Endometrium (tissue), 2 donors: ENCODE results near the gene SHISA5.
"Not testable (repeated sequence)": the region's sequence is repeated elsewhere in the genome, so short reads cannot be mapped to it uniquely, and the experiment has no call there.

ENCODE experiments used
- FAIRE-seq: peaks from 2 replicates; lab custom pipeline; 2012; peaks lifted over from hg19 to GRCh38; lab: Jason Lieb, UNC
- donor health status: control.
- donor health status: control.

Gene SHISA5

GRCh38 chr3:48477959-48478520, 25.9 kb downstream of the SHISA5 start:
- FAIRE-seq = no peak

GRCh38 chr3:48476426-48477053, 27.4 kb downstream of the SHISA5 start:
- FAIRE-seq = no peak

DNA sequence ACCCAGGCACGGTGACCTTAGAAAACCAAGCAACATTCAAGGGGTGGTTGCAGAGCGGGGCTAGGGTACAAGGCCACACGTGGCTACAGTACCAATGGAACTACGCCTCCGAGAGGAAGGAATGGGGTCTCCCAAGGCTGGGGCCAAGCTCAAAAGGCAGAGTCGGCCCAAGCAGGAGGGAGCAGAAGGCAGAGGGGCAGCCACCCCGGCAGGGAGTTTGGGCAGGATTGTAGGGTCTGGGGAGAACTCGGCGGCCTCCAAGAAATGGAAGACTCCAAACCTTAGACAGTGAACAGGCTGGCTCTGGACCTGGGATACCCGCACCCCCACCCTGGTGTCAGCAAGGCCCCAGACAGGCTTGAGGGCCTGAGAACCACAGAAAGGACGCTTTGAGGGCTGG, 28.8 kb downstream of the SHISA5 start:
- FAIRE-seq = no peak

DNA sequence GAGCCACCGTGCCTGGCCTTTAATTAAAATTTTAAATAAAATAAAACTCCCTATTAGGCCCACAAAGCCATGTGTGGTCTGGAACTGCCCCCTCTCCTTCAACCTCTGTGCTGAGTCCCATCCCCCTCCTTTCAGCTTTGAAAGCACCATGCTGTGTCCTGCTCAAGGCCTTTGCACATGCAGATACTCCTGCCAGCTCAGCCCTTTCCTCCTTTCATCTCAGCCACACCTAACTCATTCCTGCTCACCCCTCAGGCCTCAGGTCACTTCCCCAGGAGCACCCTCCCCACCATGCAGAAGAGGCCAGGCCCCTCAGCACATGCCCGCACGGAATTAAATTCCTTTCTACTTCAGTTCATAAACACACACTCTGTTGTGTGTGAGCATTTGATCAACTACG, 29.4 kb downstream of the SHISA5 start:
- FAIRE-seq = no peak

DNA sequence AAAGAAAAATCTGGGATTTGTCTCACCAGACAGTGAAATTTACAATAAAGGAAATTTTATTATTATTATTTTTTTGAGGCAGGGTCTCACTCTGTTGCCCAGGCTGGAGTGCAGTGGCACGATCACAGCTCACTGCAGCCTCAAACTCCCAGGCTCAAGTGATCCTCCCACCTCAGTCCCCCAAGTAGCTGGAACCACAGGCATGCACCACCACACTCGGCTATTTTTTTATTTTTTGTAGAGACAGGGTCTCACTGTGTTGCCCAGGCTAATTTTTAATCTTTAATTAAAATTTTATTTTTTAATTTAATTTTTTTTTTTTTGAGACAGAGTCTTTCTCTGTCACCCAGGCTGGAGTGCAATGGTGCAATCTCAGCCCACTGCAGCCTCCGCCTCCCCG, 29.9 kb downstream of the SHISA5 start:
- FAIRE-seq = not testable (repeated sequence)

DNA sequence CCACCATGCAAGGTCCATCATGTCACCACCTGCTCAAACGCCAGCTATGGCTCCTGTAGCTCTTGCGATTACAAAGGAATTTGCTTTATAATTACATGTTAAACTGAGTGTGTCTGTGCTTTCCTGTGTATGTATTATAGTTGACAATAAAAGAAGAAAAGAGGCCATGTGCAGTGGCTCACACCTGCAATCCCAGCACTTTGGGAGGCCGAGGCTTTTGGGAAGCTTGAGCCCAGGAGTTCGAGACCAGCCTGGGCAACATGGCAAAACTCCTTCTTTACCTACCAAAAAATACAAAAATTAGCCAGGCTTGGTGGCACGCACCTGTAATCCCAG, 30.4 kb downstream of the SHISA5 start:
- no peak for FAIRE-seq

DNA sequence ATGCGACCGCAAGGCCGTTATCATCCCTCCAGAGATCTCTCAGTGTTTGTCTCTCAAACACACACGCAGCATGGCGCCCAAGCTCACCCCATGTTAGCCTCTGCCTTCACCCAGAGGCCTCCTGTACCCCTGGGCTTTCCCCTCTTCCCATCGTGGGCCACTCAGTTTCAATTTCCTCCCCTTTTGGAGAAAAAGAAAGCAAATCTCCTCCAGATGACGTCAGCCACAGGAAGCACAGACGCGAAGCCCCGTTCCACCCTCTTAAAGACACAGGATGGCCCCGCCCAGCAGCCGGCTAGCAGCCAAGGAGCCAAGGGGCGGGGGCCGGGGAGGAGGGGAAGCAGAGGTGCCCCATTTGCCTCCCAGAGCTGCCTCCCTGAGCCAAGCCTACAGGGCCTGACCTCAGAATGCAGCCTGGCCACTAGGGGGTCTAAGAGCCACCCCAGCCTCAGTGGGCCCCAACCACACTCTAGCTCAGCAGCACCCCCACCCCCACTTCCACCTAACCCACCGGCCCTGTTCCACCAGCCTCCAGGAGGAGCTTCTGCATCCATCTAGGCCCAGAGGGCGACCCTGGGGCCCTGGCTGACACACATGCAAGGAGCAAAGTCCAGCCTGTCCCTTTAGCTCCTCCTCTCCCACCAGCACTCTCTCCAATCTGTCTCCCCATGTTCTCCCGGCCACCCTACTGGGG, 30.9 kb downstream of the SHISA5 start:
- peak; percentile 29 for FAIRE-seq

DNA sequence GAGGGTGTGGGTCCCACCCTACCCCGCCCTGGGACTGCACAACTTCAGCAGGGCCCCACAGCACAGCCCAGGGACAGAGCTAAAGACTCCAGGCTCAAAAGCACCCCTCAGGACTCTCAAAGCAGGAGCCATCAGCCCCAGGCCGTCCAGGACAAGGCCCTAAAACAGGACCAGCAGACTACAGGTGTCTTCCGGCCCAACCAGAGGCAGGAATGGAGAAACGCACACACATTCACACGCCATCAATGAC, 31.4 kb downstream of the SHISA5 start:
- no peak for FAIRE-seq

- FAIRE-seq = no peak
These were observed 33.7 kb downstream of the SHISA5 start for GRCh38 chr3:48470286-48470685.

DNA sequence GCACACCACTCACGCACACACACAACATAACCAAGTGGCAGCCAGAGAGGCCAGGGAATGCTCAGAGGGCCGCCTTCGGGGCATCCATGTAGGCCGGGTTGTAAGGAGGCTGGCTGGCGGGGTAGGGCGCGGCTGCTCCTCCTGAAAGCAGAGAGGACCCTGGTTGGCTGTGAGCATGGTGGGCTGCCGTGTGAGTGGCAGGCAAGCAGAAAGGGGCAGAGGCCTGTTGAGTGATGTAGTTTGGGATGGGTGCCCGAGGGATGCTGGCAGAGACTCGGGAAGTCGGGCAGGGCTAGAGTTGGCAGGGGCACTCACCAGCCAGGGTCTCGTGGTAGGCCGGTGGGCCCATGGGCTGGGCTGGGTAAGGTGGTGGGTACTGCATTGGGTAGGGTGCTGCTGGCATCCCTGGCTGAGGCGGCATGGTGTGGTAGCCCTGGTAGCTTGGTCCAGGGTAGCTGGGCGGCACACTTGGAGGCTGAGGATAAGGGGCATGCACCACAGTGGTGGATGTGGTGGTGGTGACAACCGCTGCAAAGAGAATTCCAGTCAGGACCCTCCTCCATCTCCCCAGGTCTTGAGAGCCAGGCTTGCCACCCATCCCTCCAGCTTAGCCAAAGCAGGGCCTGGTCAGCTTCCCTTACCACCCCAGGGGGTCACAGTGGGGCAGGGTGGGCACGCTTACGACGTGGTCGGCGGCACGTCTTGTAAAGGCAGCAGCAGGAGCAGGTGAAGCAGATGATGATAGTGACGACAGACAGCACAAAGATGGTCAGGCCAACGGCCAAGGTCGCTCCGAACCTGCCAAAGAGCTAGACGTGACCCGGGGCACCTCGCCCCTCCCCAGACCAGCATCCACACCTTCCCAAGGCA, 34.7 kb downstream of the SHISA5 start:
- no peak for FAIRE-seq

- no peak for FAIRE-seq
These were observed 35.6 kb downstream of the SHISA5 start for GRCh38 chr3:48468329-48468731.

DNA sequence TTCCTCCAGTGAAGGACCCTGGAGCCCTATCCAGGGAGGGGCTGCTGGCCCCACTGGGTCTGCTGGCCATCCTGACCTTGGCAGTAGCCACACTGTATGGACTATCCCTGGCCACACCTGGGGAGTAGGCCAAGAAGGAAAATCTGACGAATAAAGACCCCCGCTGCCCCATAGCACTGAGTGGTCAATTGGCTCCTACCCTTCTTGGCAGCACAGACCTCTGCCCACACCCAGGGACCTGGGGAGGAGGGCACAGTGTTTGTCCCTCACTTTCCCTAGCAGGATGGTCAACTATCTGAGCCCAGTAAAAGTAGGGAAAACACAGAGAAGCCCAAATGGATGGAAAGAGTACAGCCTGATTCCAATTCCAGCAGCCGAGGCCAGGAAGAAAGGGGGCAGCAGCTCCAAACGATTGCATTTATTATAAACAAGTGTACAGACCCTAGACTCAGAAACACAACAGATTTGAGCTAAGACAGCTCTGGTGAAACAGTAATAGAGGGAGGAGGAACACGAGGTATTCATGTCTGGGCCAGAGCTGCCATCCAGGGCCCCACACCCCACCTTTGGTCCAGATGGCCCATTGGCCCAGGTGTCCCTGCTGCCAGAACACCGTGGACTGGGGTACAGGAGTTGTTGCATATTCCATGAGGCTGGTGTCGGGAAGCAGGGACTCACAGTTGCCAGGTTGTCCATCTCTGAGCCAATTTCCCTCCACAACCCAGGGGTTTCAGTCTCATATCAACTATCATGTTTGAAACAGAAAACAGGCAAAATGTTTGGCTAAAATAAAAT, 36.3 kb downstream of the SHISA5 start:
- FAIRE-seq = no peak

GRCh38 chr3:48467110-48467454, 36.9 kb downstream of the SHISA5 start:
- no peak for FAIRE-seq

DNA sequence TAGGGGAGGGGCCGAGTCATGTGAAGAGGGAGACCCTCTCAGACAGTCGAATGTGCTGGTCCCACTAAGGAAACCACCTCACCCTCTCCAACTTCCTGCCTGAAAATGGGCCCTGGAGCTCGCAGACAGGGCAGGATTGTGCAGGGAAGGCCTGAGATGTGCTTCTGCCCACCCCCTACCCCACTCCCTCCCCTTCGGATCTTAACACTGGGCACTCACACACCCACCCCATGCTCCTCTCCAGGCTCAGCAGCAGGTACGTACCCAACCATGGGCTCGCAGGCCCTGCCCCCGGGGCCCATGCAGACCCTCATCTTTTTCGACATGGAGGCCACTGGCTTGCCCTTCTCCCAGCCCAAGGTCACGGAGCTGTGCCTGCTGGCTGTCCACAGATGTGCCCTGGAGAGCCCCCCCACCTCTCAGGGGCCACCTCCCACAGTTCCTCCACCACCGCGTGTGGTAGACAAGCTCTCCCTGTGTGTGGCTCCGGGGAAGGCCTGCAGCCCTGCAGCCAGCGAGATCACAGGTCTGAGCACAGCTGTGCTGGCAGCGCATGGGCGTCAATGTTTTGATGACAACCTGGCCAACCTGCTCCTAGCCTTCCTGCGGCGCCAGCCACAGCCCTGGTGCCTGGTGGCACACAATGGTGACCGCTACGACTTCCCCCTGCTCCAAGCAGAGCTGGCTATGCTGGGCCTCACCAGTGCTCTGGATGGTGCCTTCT, 37.4 kb downstream of the SHISA5 start:
- no peak for FAIRE-seq

DNA sequence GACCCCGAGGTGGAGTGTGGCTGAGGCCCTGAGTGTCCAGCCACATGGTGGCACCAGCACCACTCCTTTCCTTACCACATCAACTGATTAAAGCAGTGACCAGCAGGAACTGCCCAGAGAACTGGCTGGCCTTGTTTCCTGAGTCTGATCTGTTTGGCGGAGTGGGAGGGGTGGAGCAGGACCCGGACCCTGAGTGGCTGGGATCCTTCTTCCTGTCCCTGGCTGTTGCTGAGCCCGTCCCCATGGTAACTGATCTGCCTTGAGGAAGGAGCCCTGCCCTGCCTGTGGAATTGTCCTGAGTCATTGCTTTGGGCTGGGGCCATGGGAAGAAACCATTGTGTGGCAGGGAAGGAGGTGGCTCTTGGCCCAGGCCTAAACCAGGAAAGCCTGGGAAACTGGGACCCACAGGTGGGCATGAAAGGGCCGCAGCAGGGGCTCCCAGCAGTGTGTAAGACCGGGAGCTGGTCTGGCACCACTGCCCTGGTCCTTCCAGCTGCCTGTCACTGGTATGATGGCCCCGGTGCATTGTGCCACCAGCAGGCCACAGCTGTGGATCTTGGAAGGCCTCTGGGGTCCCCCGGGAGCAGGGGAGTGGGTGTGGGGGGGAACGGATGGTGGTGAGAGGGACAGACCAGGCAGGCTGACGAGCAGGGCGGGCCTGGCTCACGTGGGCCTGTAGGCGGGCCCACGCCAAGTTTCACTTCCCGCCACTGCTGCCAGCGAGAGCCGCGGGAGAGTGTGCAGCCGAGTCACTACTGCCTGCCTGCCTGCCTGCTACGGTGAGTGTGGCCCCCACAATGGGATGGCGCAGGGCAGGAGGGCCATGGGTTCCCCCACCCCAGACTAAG, 38.2 kb downstream of the SHISA5 start:
- FAIRE-seq = peak; percentile 99

DNA sequence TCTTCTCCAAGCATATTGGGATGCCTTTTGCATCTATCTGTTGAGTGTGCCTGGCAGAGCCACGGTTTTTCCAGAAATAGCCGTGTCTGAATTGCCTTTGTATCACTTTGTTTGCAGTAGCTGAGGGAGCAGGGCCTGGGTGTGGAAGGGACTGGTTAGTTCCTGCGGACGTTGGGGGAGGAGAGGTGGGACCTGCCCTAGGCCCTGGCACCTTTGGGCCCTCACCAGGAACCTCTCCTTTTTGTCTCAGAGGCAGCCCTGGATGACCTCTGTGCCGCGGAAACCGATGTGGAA, 38.8 kb downstream of the SHISA5 start:
- FAIRE-seq = no peak

DNA sequence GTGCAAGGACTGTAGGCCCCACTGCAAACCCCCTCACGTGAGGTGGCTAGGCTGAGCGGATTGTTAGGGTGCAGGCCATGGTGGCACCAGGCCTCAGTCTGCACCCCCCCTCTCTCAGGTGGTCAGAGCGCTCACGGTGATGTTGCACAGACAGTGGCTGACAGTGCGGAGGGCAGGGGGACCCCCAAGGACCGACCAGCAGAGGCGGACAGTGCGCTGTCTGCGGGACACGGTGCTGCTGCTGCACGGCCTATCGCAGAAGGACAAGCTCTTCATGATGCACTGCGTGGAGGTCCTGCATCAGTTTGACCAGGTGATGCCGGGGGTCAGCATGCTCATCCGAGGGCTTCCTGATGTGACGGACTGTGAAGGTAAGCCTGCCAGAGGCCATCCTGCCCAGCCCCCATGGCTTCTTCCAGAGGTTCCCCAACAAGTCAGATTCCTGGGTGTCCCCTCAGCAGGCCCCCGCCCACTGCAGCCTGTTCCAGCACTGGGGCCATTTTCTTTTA, 39.2 kb downstream of the SHISA5 start:
- FAIRE-seq = no peak

DNA sequence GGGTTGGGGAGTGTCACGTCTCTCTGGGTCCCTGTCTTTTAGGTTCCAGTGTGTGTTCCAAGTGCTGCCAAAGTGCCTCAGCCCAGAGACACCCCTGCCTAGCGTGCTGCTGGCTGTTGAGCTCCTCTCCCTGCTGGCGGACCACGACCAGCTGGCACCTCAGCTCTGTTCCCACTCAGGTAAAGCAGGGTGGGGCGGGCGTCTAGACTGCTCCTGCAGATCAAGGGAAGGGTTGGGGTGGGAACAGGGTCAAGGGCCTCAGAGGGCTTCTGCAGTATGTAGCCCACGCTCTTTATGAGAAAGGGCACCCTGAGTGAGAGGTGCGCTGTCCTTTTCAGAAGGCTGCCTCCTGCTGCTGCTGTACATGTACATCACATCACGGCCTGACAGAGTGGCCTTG, 40.3 kb downstream of the SHISA5 start:
- FAIRE-seq = no peak

GRCh38 chr3:48461767-48462166, 42.2 kb downstream of the SHISA5 start:
- not testable (repeated sequence) for FAIRE-seq

DNA sequence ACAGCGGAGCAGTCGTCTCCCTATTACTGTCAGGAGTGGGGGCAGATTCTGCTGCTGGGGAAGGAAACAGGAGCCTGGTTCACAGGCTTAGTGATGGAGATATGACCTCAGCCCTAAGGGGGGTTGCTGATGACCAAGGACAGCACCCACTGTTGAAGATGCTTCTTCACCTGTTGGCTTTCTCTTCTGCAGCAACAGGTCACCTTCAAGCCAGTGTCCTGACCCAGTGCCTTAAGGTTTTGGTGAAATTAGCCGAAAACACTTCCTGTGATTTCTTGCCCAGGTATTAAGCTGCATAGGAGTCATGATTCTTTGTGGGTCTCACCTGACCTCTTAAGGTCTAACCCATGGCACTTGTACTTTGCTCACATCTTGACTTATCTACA, 43.5 kb downstream of the SHISA5 start:
- no peak for FAIRE-seq
